Naive B cell (primary cell): ENCODE results near the gene IL17REL. TPM values are rescaled to one million over a fixed set of nuclear protein-coding genes. Genes with fewer than 3 reads are reported as not detected.
"Not testable (repeated sequence)": the region's sequence is repeated elsewhere in the genome, so short reads cannot be mapped to it uniquely, and the experiment has no call there.

Source experiments
- ATAC-seq, 2 donors: fragments of 150-1000 bp; cut with Tn5 transposase; 2 replicates each; pipeline ENCODE4 v1.10.0; 2021; ENCODE audit warnings: low read depth in 2 of 2, mild to moderate bottlenecking in 2 of 2, moderate library complexity in 2 of 2
- DNase-seq: peaks from one replicate; pipeline ENCODE4 v3.0.0; 2022
- H3K27ac Mint-ChIP-seq, 6 donors: one replicate each; pipeline ENCODE4 v1.8.0; 2020 to 2022; ENCODE audit warnings: mild to moderate bottlenecking in 6 of 6, mixed read lengths in 6 of 6, moderate library complexity in 5 of 6, inconsistent platforms in 2 of 6
- H3K27me3 Mint-ChIP-seq, 3 donors: one replicate each; pipeline ENCODE4 v1.8.0; 2021 to 2022; ENCODE audit warnings: mixed read lengths in 3 of 3, mild to moderate bottlenecking in 1 of 3
- H3K36me3 Mint-ChIP-seq, 2 donors: one replicate each; pipeline ENCODE4 v1.8.0; 2020 to 2022; ENCODE audit warnings: mixed read lengths in 2 of 2, inconsistent platforms in 1 of 2, mild to moderate bottlenecking in 1 of 2
- H3K4me1 Mint-ChIP-seq, 3 donors: one replicate each; pipeline ENCODE4 v1.8.0; 2020 to 2022; ENCODE audit warnings: mixed read lengths in 3 of 3, inconsistent platforms in 1 of 3, mild to moderate bottlenecking in 1 of 3, moderate library complexity in 1 of 3
- H3K4me3 Mint-ChIP-seq, 8 donors: one replicate each; pipeline ENCODE4 v1.8.0; 2020 to 2022; ENCODE audit warnings: mild to moderate bottlenecking in 8 of 8, mixed read lengths in 8 of 8, moderate library complexity in 8 of 8, inconsistent platforms in 2 of 8
- H3K9me3 Mint-ChIP-seq, 7 donors: one replicate each; pipeline ENCODE4 v1.8.0; 2020 to 2022; ENCODE audit warnings: mixed read lengths in 7 of 7, mild to moderate bottlenecking in 5 of 7, inconsistent platforms in 2 of 7, moderate library complexity in 1 of 7
- polyA plus RNA-seq, 6 donors: library from polyadenylated mRNA; unstranded; fragments of 300-500 nt; fragmentation: Illumina TruSeq; gene quantifications; one replicate each; pipeline ENCODE4 v1.2.3, GENCODE V29; 2021; ENCODE audit warnings: low read depth in 6 of 6

IL17REL gene
- polyA plus RNA-seq, 6 donors from 2014 or later: not detected

GRCh38 chr22:49951986-49952896, 60.3 kb downstream of the IL17REL start:
- no peaks in the 10 kb centered on the region for H3K36me3 Mint-ChIP-seq
- peaks cover 0 to 5% (median 1%) of the 10 kb centered on the region in 3 donors for H3K4me1 Mint-ChIP-seq
- no peak for DNase-seq
- no peaks in the 10 kb centered on the region for H3K9me3 Mint-ChIP-seq
- no peaks in the 10 kb centered on the region for H3K27me3 Mint-ChIP-seq
- no peak for ATAC-seq
- H3K27ac Mint-ChIP-seq: peak overlapping the region in 1 of 6 donors; percentile 94
- H3K4me3 Mint-ChIP-seq: no peak overlapping the region

- Mint-ChIP-seq H3K27ac (no peak overlapping the region), H3K4me3 (no peak overlapping the region), H3K9me3 (no peaks in the 10 kb centered on the region), H3K4me1 (peaks cover 0 to 5% (median 1%) of the 10 kb centered on the region in 3 donors), H3K36me3 (no peaks in the 10 kb centered on the region), H3K27me3 (no peaks in the 10 kb centered on the region)
- DNase-seq: no peak
- no peak for ATAC-seq
Observed at GRCh38 chr22:49951678-49951985, 60.9 kb downstream of the IL17REL start.

GRCh38 chr22:49951000-49951677, 61.4 kb downstream of the IL17REL start:
- Mint-ChIP-seq H3K36me3 (no peaks in the 10 kb centered on the region), H3K27ac (peak overlapping the region in 3 of 6 donors; percentile 16 to 76 (median 20)), H3K9me3 (no peaks in the 10 kb centered on the region), H3K4me3 (no peak overlapping the region), H3K4me1 (peaks cover 0 to 5% (median 4%) of the 10 kb centered on the region in 3 donors), H3K27me3 (no peaks in the 10 kb centered on the region)
- ATAC-seq (peak; percentile 67 to 82), DNase-seq (peak; percentile 35)

- Mint-ChIP-seq H3K4me1 (peaks cover 4 to 11% (median 11%) of the 10 kb centered on the region in 3 donors), H3K36me3 (no peaks in the 10 kb centered on the region), H3K27me3 (no peaks in the 10 kb centered on the region), H3K9me3 (peaks cover 0 to 3% (median 0%) of the 10 kb centered on the region in 7 donors), H3K4me3 (no peak overlapping the region), H3K27ac (no peak overlapping the region)
- ATAC-seq (no peak), DNase-seq (no peak)
Observed at GRCh38 chr22:49950396-49950994, 62.1 kb downstream of the IL17REL start.

GRCh38 chr22:49949914-49950292, 62.7 kb downstream of the IL17REL start:
- Mint-ChIP-seq H3K4me3 (no peak overlapping the region), H3K9me3 (peaks cover 0 to 4% (median 0%) of the 10 kb centered on the region in 7 donors), H3K27ac (no peak overlapping the region), H3K36me3 (no peaks in the 10 kb centered on the region), H3K27me3 (no peaks in the 10 kb centered on the region), H3K4me1 (peaks cover 5 to 16% (median 7%) of the 10 kb centered on the region in 3 donors)
- no peak for DNase-seq
- no peak for ATAC-seq

DNA sequence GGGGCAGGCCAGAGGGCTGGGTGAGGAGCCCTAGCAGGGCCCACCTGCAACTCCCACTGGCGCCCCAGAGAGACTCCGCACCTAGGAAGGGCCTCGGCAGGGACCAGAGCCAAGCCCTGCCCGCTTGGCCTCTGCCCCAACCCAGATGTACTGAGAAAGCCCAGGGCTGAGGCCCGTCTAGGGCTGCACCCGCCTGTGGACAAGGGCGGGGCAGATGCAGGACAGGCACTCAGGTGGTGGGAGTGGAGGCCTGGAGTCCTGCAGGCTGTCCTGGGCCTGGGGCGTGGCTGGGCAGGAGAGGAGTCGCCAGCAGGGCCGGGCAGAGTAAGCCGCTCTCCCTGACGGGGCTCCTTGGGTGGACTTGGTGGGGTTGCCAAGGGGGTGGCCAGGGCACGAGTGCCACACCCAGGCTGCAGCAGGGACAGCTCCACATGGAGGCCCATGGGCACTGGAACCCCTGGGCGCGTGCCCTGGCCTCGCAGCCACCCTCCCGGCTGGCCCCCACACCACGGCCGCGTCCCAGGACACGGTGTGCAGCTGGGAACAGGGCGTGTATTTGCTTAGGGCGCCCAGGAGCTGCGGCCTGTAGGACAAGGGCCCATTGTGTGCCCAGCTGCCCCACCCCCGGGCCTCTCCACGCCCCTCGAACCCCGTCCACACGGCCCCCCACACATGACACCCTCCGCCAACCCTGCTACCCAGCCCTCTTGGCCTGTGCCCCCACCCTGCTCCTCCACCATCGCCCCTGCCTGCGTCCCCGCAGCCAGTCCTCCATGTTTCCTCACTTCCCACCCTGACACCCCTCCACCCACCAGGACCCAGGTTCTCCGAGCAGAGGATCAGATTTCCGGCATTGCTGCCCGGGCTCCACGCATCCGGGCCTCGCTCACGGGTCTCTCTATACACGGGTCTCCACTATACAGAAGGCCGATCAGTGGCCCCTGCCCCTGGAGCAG, 63.3 kb downstream of the IL17REL start:
- ATAC-seq (no peak), DNase-seq (no peak)
- Mint-ChIP-seq H3K4me1 (peaks cover 5 to 18% (median 7%) of the 10 kb centered on the region in 3 donors), H3K36me3 (no peaks in the 10 kb centered on the region), H3K9me3 (peaks cover 0 to 4% (median 0%) of the 10 kb centered on the region in 7 donors), H3K4me3 (peak overlapping the region in 1 of 8 donors; percentile 25), H3K27me3 (no peaks in the 10 kb centered on the region), H3K27ac (peak overlapping the region in 1 of 6 donors; percentile 47)

GRCh38 chr22:49948116-49948957, 64.2 kb downstream of the IL17REL start:
- ATAC-seq (no peak), DNase-seq (no peak)
- no peaks in the 10 kb centered on the region for H3K36me3 Mint-ChIP-seq
- H3K4me1 Mint-ChIP-seq: peaks cover 5 to 18% (median 7%) of the 10 kb centered on the region in 3 donors
- H3K4me3 Mint-ChIP-seq: no peak overlapping the region
- peak overlapping the region in 1 of 6 donors; percentile 38 for H3K27ac Mint-ChIP-seq
- H3K9me3 Mint-ChIP-seq: peaks cover 0 to 4% (median 0%) of the 10 kb centered on the region in 7 donors
- H3K27me3 Mint-ChIP-seq: no peaks in the 10 kb centered on the region

DNA sequence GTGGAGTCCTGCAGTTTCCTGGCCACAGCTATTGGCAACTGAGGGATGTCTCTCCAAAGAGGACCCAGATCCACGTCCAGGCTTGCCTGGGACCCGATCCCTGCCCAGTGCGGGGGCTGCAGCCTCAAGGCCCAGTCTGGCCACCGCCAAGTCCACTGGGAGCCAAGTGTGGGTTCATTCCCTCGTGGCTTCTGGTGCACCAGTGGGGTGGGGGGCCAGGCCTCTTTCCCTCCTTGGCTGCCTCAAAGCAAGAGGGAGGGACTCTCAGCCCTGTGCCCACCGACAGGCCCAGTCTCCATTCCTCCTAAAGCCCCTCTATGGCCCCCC, 65.3 kb downstream of the IL17REL start:
- ATAC-seq: no peak
- Mint-ChIP-seq H3K4me3 (no peak overlapping the region), H3K36me3 (no peaks in the 10 kb centered on the region), H3K4me1 (peaks cover 5 to 18% (median 7%) of the 10 kb centered on the region in 3 donors), H3K9me3 (peaks cover 0 to 4% (median 0%) of the 10 kb centered on the region in 7 donors), H3K27ac (no peak overlapping the region), H3K27me3 (no peaks in the 10 kb centered on the region)
- DNase-seq: no peak

DNA sequence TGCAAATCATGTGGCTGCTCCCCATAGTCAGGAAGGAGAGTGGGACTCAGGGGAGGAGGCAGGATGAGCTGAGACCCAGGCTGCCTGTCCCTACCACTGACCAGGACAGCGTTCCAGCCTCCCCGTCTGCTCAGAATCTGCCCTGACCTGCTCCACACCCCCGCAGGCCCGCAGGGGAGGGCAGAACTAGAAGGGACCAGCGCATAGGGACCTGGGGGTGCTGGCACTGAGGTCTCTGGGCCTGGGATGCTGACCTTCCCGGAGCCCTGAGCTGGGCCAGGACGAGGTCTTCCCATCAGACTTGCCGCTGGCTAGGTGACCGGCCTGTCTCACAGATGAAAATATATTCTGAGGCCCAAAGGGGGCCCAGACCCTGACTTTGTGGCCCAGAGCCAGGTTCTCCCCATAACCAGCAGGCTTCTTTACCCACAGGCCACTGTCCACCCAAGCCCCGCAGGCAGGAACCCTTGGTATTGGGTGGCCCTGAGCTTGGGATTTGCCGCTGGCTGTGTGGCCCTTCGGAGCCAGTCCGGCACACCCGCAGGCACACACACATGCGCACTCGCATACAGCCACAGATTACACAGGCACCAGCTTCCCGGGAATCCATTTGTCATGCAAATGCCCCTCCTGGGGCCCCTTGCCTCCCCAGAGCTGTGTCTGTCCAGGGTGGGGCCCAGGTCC, 65.8 kb downstream of the IL17REL start:
- no peak overlapping the region for H3K4me3 Mint-ChIP-seq
- H3K27me3 Mint-ChIP-seq: no peaks in the 10 kb centered on the region
- ATAC-seq (no peak), DNase-seq (no peak)
- peak overlapping the region in 4 of 6 donors; percentile 16 to 98 (median 68) for H3K27ac Mint-ChIP-seq
- H3K36me3 Mint-ChIP-seq: no peaks in the 10 kb centered on the region
- peaks cover 5 to 18% (median 7%) of the 10 kb centered on the region in 3 donors for H3K4me1 Mint-ChIP-seq
- H3K9me3 Mint-ChIP-seq: peaks cover 0 to 4% (median 0%) of the 10 kb centered on the region in 7 donors

DNA sequence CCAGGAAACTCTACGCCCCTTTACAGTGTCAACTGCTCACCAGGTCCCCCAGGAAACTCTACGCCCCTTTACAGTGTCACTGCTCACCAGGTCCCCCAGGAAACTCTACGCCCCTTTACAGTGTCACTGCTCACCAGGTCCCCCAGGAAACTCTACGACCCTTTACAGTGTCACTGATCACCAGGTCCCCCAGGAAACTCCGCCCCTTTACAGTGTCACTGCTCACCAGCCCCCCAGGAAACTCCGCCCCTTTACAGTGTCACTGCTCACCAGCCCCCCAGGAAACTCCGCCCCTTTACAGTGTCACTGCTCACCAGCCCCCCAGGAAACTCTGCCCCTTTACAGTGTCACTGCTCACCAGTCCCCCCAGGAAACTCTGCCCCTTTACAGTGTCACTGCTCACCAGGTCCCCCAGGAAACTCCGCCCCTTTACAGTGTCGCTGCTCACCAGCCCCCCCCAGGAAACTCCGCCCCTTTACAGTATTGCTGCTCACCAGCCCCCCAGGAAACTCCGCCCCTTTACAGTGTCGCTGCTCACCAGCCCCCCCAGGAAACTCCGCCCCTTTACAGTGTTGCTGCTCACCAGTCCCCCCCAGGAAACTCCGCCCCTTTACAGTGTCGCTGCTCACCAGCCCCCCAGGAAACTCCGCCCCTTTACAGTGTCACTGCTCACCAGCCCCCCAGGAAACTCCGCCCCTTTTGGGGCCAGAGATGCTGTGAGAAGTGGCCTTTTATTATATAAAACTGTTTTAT, 67.3 kb downstream of the IL17REL start:
- DNase-seq (peak; percentile 67), ATAC-seq (peak; percentile 40 to 47)
- Mint-ChIP-seq H3K4me3 (peak overlapping the region in 4 of 8 donors; percentile 46 to 69 (median 54)), H3K4me1 (peaks cover 9 to 18% (median 13%) of the 10 kb centered on the region in 3 donors), H3K27ac (peak overlapping the region; percentile 75 to 98 (median 96))
- H3K36me3 Mint-ChIP-seq, H3K27me3 Mint-ChIP-seq, H3K9me3 Mint-ChIP-seq: not testable (repeated sequence)
